ENCODE results near the gene ZDHHC20.

DNA sequence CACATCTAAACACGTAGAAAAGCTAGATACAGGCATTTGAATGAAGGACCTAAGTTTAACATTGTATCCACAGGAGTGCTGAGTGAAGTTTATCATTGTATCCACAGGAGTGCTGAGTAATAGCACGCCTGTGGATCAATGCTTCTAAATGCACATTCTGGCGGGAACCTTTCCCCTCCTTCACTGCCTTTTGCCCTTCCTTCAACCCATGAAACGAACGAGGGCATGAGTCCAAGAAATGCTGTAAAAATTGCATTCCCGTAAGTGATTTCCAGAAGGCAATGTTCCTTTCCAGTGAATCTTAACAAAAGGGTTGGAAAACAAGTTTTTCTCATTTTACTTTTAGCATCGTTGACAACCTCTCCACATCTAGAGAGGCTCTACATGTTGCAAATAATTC is 88.1 kb downstream of the ZDHHC20 start:
- TF ChIP-seq, protein P1, sequence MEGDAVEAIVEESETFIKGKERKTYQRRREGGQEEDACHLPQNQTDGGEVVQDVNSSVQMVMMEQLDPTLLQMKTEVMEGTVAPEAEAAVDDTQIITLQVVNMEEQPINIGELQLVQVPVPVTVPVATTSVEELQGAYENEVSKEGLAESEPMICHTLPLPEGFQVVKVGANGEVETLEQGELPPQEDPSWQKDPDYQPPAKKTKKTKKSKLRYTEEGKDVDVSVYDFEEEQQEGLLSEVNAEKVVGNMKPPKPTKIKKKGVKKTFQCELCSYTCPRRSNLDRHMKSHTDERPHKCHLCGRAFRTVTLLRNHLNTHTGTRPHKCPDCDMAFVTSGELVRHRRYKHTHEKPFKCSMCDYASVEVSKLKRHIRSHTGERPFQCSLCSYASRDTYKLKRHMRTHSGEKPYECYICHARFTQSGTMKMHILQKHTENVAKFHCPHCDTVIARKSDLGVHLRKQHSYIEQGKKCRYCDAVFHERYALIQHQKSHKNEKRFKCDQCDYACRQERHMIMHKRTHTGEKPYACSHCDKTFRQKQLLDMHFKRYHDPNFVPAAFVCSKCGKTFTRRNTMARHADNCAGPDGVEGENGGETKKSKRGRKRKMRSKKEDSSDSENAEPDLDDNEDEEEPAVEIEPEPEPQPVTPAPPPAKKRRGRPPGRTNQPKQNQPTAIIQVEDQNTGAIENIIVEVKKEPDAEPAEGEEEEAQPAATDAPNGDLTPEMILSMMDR (tag by site-specific recombination; IDR thresholded peaks at IDR 0.05): no peak
- TF ChIP-seq ZNF423 (tag by site-specific recombination; IDR thresholded peaks at IDR 0.05): no peak

Data from HEK293 (cell line).